Mucosa of descending colon (tissue), 3 donors: ENCODE measurements around the gene DEXI. TPM values are rescaled to one million over a fixed set of nuclear protein-coding genes. Genes with fewer than 3 reads are reported as not detected.

ENCODE experiments used
- ATAC-seq: fragments of 200-7000 bp; cut with Tn5 transposase; one replicate; pipeline ENCODE4 v1.9.1; 2020; ENCODE audit warnings: mild to moderate bottlenecking, moderate library complexity
- DNase-seq, 3 donors: peaks; one replicate each; pipeline ENCODE4 v3.0.0-alpha.2; 2020
- H3K36me3 ChIP-seq: fragments of 200-600 bp; one replicate; pipeline ENCODE4 v1.8.0; 2021; ENCODE audit warnings: low read depth, mild to moderate bottlenecking
- H3K4me1 ChIP-seq: fragments of 200-600 bp; one replicate; pipeline ENCODE4 v1.8.0; 2021; ENCODE audit warnings: low read depth, mild to moderate bottlenecking
- H3K4me3 ChIP-seq: fragments of 200-600 bp; one replicate; pipeline ENCODE4 v1.8.0; 2021; ENCODE audit warnings: mild to moderate bottlenecking
- H3K9me3 ChIP-seq: fragments of 200-600 bp; one replicate; pipeline ENCODE4 v1.8.0; 2021; ENCODE audit warnings: mild to moderate bottlenecking
- intact Hi-C, 2 donors: fragments of 100-400 bp; cut with DNase I in 1 of 2; cut with micrococcal nuclease in 1 of 2; formaldehyde crosslinking; loops; one replicate each; pipeline versions ENCODE4 v1.11.0 to v1.11.1; 2022; cut with DNase I, micrococcal nuclease
- long read RNA-seq, 2 donors: library from polyadenylated mRNA; unstranded; transcript quantifications; one replicate each; pipeline ENCODE4 v2.0.0, GENCODE V29; 2019 to 2021
- total RNA-seq, 3 donors: library from RNA; stranded (reverse); fragmentation: NEBNext Ultra II Directional in 2 of 3; extraction: Animal tissue kit (Norgen Biotek cat#: 25700) in 2 of 3; gene quantifications; one replicate each; pipeline versions ENCODE4 v1.2.1 to v1.2.4, GENCODE V29; 2021 to 2023
- TF ChIP-seq, protein P1 (sequence below): fragments of 200-600 bp; IDR thresholded peaks from one replicate; pipeline ENCODE4 v1.8.0; 2022; ENCODE audit warnings: antibody characterized with exemption, mild to moderate bottlenecking
- donor health status: DM: no; HTN: no; CAD: no; lungs with moderate emphysema.
- donor health status: DM: no; HTN: no; CAD: no.
- donor health status: DM: no; HTN: yes; CAD: no.

The DEXI gene
- total RNA-seq = 10 to 100 TPM; 18.0 to 44.8 (median 26.6) TPM
- long read RNA-seq, donor 1, full-length matches to known transcripts = 92 of 92 reads
- long read RNA-seq, donor 1, partial matches to known transcripts = 0 of 92 reads
- long read RNA-seq, donor 1, other reads (novel, unspliced or antisense) = 0 of 92 reads
- long read RNA-seq, donor 2, partial matches to known transcripts = 0 of 1 reads
- long read RNA-seq, donor 2, other reads (novel, unspliced or antisense) = 0 of 1 reads

GRCh38 chr16:10942352-10943063, at the start of gene DEXI:
Gene DEXI, minus strand, starts transcription at chr16:10942468. Its CDS starts 463 bp downstream, at chr16:10942005.
- ATAC-seq (peak; percentile 81), DNase-seq (peak; percentile 94 to 98 (median 95))
- TF ChIP-seq, protein P1, sequence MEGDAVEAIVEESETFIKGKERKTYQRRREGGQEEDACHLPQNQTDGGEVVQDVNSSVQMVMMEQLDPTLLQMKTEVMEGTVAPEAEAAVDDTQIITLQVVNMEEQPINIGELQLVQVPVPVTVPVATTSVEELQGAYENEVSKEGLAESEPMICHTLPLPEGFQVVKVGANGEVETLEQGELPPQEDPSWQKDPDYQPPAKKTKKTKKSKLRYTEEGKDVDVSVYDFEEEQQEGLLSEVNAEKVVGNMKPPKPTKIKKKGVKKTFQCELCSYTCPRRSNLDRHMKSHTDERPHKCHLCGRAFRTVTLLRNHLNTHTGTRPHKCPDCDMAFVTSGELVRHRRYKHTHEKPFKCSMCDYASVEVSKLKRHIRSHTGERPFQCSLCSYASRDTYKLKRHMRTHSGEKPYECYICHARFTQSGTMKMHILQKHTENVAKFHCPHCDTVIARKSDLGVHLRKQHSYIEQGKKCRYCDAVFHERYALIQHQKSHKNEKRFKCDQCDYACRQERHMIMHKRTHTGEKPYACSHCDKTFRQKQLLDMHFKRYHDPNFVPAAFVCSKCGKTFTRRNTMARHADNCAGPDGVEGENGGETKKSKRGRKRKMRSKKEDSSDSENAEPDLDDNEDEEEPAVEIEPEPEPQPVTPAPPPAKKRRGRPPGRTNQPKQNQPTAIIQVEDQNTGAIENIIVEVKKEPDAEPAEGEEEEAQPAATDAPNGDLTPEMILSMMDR = peak; percentile 36
- Histone ChIP-seq H3K4me1 (peaks cover 61% of the 10 kb centered on the region), H3K9me3 (no peaks in the 10 kb centered on the region), H3K4me3 (peak within 1 kb of the TSS; percentile 50), H3K36me3 (no peaks in the 10 kb centered on the region)
- intact Hi-C loops = no loop called here

DNA sequence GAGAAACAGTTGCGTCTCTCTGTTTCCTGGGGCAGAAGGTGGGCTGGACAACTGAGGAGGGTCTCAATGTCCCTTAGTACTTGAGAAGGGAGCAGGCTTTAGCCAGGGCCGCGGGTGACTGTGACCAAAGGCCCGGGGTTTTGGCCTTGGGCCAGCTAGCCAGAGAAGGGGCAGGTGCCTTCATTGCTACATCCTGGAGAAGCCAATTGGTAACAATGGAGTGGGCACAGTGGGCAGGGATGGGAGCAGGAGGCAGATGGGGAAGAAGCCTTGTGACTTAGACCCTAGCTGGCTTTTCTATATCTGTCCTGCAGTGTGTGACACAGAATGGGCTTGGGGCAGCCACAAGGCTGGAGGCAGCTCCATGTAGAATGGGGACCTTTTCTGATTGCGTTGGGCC, 48.1 kb upstream of the DEXI start:
- H3K9me3 ChIP-seq = no peaks in the 10 kb centered on the region
- ATAC-seq = no peak
- peaks cover 2% of the 10 kb centered on the region for H3K4me1 ChIP-seq
- TF ChIP-seq, protein P1 = no peak
- no peaks in the 10 kb centered on the region for H3K36me3 ChIP-seq
- DNase-seq = no peak
- intact Hi-C loops = no loop called here
- H3K4me3 ChIP-seq = no peak overlapping the region

- TF ChIP-seq, protein P1 = no peak
- H3K4me1 ChIP-seq = peaks cover 2% of the 10 kb centered on the region
- ATAC-seq (no peak), DNase-seq (no peak)
- H3K4me3 ChIP-seq = no peak overlapping the region
- intact Hi-C loops = loop anchor here in 1 of 2 donors (10.0 kb wide), 1 partner anchor 145 kb away; no protein-coding TSS in a partner anchor
- no peaks in the 10 kb centered on the region for H3K36me3 ChIP-seq
- H3K9me3 ChIP-seq = no peaks in the 10 kb centered on the region
Observed at GRCh38 chr16:10989559-10989958, 47.3 kb upstream of the DEXI start.

DNA sequence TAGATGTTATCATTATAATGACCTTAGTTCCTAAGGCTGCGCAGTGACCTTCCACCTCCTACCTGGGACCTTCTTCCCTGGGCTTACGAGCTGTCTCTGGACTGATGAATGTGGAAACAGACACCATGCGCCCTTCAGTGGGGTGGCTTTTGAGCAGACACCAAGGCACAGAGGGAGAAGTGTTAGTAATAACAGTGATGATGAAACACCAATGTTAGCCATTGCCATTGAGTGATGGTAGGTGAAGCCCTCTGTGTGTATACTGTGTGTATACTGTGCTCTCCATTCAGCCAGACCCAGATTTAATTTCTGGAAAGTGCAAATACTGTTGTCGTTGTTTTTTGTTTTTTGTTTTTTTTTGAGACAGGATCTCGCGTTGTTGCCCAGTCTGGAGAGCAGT, 46.6 kb upstream of the DEXI start:
- H3K4me1 ChIP-seq = peaks cover 2% of the 10 kb centered on the region
- DNase-seq (no peak), ATAC-seq (no peak)
- H3K36me3 ChIP-seq = no peaks in the 10 kb centered on the region
- H3K9me3 ChIP-seq = no peaks in the 10 kb centered on the region
- no peak overlapping the region for H3K4me3 ChIP-seq
- TF ChIP-seq, protein P1 = no peak
- intact Hi-C loops = loop anchor here in 1 of 2 donors (10.0 kb wide), 1 partner anchor 146 kb away; no protein-coding TSS in a partner anchor

DNA sequence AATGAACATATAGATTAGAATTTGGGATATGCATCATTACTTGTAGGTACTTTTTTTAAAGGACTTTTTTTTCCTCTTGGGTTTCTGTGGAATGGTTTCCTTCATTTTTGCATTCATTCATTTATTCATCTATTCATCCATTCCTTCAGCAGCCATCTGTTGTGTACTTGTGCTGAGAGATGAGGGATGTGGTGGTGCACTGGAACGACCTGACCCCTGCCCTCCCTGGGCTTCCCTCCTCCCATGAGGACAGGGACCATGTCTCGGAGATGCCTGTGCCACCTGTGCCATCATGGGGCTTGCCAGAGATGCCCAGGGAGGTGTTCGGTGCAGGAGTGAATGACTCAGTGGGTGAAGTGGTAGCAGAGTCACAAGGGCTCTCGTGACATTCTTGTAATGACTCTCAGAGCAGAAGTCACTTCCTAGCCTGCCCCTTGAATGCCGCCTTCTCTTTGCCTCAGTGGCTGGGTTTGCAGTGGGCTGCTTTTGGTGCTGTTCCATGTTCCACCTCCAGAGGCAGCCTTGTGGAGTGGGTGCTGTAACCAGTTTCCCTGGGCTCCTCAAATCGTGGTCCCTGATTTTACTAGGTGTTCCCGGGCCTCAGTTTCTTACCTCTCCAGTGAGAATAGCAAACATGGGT, 46.0 kb upstream of the DEXI start:
- Histone ChIP-seq H3K9me3 (no peaks in the 10 kb centered on the region), H3K4me3 (no peak overlapping the region), H3K36me3 (no peaks in the 10 kb centered on the region), H3K4me1 (peaks cover 2% of the 10 kb centered on the region)
- intact Hi-C loops = loop anchor here in 1 of 2 donors (10.0 kb wide), 1 partner anchor 147 kb away; no protein-coding TSS in a partner anchor
- TF ChIP-seq, protein P1 = no peak
- ATAC-seq (peak; percentile 43), DNase-seq (no peak)
